B cell (primary cell): Measurements from ENCODE around the gene TYSND1. TPM values are rescaled to one million over a fixed set of nuclear protein-coding genes. Genes with fewer than 3 reads are reported as not detected.

ENCODE experiments used
- ATAC-seq: fragments of 200-7000 bp; cut with Tn5 transposase; one replicate; pipeline ENCODE4 v1.10.0; 2021; ENCODE audit warnings: low read depth, mild to moderate bottlenecking, moderate number of reproducible peaks, moderate library complexity
- CTCF ChIA-PET: fragments of 350-600 bp; sonication (Branson Sonifier 250); formaldehyde crosslinking; loops from one replicate; lab custom pipeline; 2021; ENCODE audit warnings: antibody characterized with exemption, inconsistent platforms; lab: Charles Lee
- POLR2A ChIA-PET: fragments of 350-600 bp; sonication (Branson Sonifier 250); formaldehyde crosslinking; loops from one replicate; lab custom pipeline; 2021; ENCODE audit warnings: antibody characterized with exemption; lab: Charles Lee
- DNase-seq: peaks from one replicate; pipeline ENCODE4 v3.0.0; 2013
- H2AFZ ChIP-seq: 2 replicates; pipeline ENCODE4 v1.6.1; 2012; ENCODE audit warnings: mild to moderate bottlenecking, low read depth, low read length; ENCODE audit not compliant: insufficient read depth, poor library complexity, severe bottlenecking
- H3K27ac ChIP-seq, 2 donors: 1 replicate in 1 of 2; 2 replicates in 1 of 2; pipeline ENCODE4 v1.5.1; 2012 to 2013; ENCODE audit warnings: low read length in 2 of 2, mild to moderate bottlenecking in 2 of 2, moderate library complexity in 1 of 2
- H3K27me3 ChIP-seq, 4 experiments: fragments of 200-600 bp in 1 of 4; sonication (generic) in 1 of 4; replicated peaks in 1 of 4; 1 replicate in 2 of 4; 2 replicates in 2 of 4; pipeline versions ENCODE4 v1.6.1 to v1.7.0; 2013 to 2016; ENCODE audit warnings: low read length in 3 of 4, mild to moderate bottlenecking in 2 of 4, mixed read lengths in 1 of 4, moderate library complexity in 1 of 4; ENCODE audit not compliant: insufficient read depth in 4 of 4, control insufficient read depth in 3 of 4; ENCODE audit errors: control extremely low read depth in 1 of 4
- H3K36me3 ChIP-seq, 2 experiments: replicated peaks in 1 of 2; 1 replicate in 1 of 2; 2 replicates in 1 of 2; pipeline versions ENCODE4 v1.6.1 to v1.7.1; 2013; ENCODE audit warnings: low read length in 1 of 2; ENCODE audit not compliant: insufficient read depth in 2 of 2, control insufficient read depth in 1 of 2; ENCODE audit errors: control extremely low read depth in 1 of 2, extremely low read depth in 1 of 2
- H3K4me1 ChIP-seq, 2 donors: fragments of 200-600 bp in 1 of 2; sonication (generic) in 1 of 2; 1 replicate in 1 of 2; 2 replicates in 1 of 2; pipeline versions ENCODE4 v1.5.1 to v1.6.1; 2013 to 2017; ENCODE audit warnings: low read length in 2 of 2; ENCODE audit not compliant: control insufficient read depth in 2 of 2, insufficient read depth in 2 of 2
- H3K4me2 ChIP-seq: replicated peaks from 2 replicates; pipeline ENCODE3; 2012; ENCODE audit warnings: mild to moderate bottlenecking, low read depth, low read length; ENCODE audit not compliant: poor library complexity, severe bottlenecking
- H3K4me3 ChIP-seq, 5 experiments: fragments of 200-600 bp in 1 of 5; sonication (generic) in 1 of 5; 1 replicate in 3 of 5; 2 replicates in 2 of 5; pipeline versions ENCODE4 v1.5.1 to v1.7.0; 2011 to 2016; ENCODE audit warnings: low read length in 4 of 5, mild to moderate bottlenecking in 4 of 5, low read depth in 2 of 5, control low read depth in 1 of 5, moderate library complexity in 1 of 5; ENCODE audit not compliant: insufficient read depth in 1 of 5; ENCODE audit errors: control extremely low read depth in 1 of 5, extremely low read depth in 1 of 5
- H3K79me2 ChIP-seq: fragments of 200-600 bp; sonication (generic); one replicate; pipeline ENCODE4 v1.6.0; 2016; ENCODE audit warnings: low read length; ENCODE audit not compliant: control insufficient read depth, insufficient read depth
- H3K9ac ChIP-seq: fragments of 200-600 bp; sonication (generic); 2 replicates; pipeline ENCODE4 v1.6.1; 2017; ENCODE audit warnings: mild to moderate bottlenecking, low read length, moderate library complexity
- H3K9me3 ChIP-seq, 3 donors: one replicate each; pipeline versions ENCODE4 v1.6.1 to v1.7.1; 2013; ENCODE audit warnings: low read length in 2 of 3; ENCODE audit not compliant: control insufficient read depth in 2 of 3, insufficient read depth in 1 of 3; ENCODE audit errors: control extremely low read depth in 1 of 3
- H4K20me1 ChIP-seq: 2 replicates; pipeline ENCODE4 v1.6.0; 2012; ENCODE audit warnings: mild to moderate bottlenecking, low read length; ENCODE audit not compliant: insufficient read depth, control insufficient read depth, poor library complexity, severe bottlenecking
- H3K27ac Mint-ChIP-seq: one replicate; pipeline ENCODE4 v1.8.0; 2021; ENCODE audit warnings: mixed read lengths
- H3K27me3 Mint-ChIP-seq: one replicate; pipeline ENCODE4 v1.8.0; 2021; ENCODE audit warnings: mixed read lengths
- H3K4me1 Mint-ChIP-seq: one replicate; pipeline ENCODE4 v1.8.0; 2021; ENCODE audit warnings: mixed read lengths
- H3K4me3 Mint-ChIP-seq: one replicate; pipeline ENCODE4 v1.8.0; 2021; ENCODE audit warnings: mixed read lengths
- H3K9me3 Mint-ChIP-seq: one replicate; pipeline ENCODE4 v1.8.0; 2022; ENCODE audit warnings: mixed read lengths; ENCODE audit not compliant: insufficient read depth
- EZH2 ChIP-seq: IDR thresholded peaks from 2 replicates; pipeline ENCODE4 v1.6.1; 2012; ENCODE audit warnings: borderline replicate concordance, low read depth, mild to moderate bottlenecking, moderate library complexity, low read length; ENCODE audit not compliant: insufficient read depth, poor library complexity, severe bottlenecking
- WGBS: methylation state at CpG from one replicate; pipeline ENCODE4 v1.1.5; 2013; ENCODE audit warnings: missing lambda C conversion rate; ENCODE audit not compliant: insufficient coverage; 5-methylcytosine and 5-hydroxymethylcytosine counted together
- intact Hi-C: fragments of 100-400 bp; cut with micrococcal nuclease; formaldehyde crosslinking; loops from one replicate; pipeline ENCODE4 v1.10.0; 2022
- polyA plus RNA-seq: library from polyadenylated mRNA; depleted of rRNA; stranded (reverse); fragments of >200 nt; gene quantifications from 2 replicates; pipeline ENCODE4 v1.2.3, GENCODE V29; 2012
- total RNA-seq, 2 donors: library from RNA; stranded (reverse); fragments of 120-200 nt in 1 of 2; gene quantifications; 1 replicate in 1 of 2; 2 replicates in 1 of 2; pipeline versions ENCODE4 v1.2.3 to v1.2.4, GENCODE V29; 2013 to 2022
- TF ChIP-seq, protein P1 (sequence below): fragments of 200-600 bp; IDR thresholded peaks from one replicate; pipeline ENCODE4 v1.8.0; 2022; ENCODE audit warnings: antibody characterized with exemption, mild to moderate bottlenecking

TYSND1 gene
- total and polyA plus RNA-seq, 2 donors (not counting 1 experiment from before 2014, with no cell fraction given), result 28.0 to 34.1 TPM

DNA sequence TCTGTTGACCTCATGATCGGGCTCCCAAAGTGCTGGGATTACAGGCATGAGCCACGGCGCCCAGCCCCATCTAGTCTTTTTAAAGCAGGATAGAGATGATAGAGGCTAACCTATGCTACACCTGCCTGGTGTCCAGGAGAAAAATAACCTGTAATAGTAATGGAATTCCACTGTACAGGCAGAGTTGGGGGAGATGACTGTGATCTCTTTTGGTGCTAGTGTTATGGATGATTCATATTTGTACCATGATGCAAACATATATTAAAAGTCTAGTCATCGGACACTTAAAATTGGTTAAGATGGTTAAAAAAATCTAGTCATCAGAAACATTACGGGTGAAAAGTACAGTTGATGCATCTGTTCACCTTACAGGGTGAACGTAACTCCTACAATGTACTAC, 29.9 kb upstream of the TYSND1 start:
- peaks cover 9% of the 10 kb centered on the region for H3K4me1 Mint-ChIP-seq
- no peak overlapping the region for H3K4me3 ChIP-seq
- H3K4me1 ChIP-seq, result peaks cover 6 to 9% of the 10 kb centered on the region in 2 donors
- H3K79me2 ChIP-seq, result no peaks in the 10 kb centered on the region
- no peak overlapping the region for H3K27ac Mint-ChIP-seq
- CTCF ChIA-PET, result interaction anchor here (1.0 kb wide), 1 partner anchor 30 kb away, joined by 3 read pairs; the partner anchor contains the start of gene TYSND1
- no peak overlapping the region for H3K9ac ChIP-seq
- no peak overlapping the region for H2AFZ ChIP-seq
- TF ChIP-seq EZH2, result no peak
- TF ChIP-seq, protein P1, sequence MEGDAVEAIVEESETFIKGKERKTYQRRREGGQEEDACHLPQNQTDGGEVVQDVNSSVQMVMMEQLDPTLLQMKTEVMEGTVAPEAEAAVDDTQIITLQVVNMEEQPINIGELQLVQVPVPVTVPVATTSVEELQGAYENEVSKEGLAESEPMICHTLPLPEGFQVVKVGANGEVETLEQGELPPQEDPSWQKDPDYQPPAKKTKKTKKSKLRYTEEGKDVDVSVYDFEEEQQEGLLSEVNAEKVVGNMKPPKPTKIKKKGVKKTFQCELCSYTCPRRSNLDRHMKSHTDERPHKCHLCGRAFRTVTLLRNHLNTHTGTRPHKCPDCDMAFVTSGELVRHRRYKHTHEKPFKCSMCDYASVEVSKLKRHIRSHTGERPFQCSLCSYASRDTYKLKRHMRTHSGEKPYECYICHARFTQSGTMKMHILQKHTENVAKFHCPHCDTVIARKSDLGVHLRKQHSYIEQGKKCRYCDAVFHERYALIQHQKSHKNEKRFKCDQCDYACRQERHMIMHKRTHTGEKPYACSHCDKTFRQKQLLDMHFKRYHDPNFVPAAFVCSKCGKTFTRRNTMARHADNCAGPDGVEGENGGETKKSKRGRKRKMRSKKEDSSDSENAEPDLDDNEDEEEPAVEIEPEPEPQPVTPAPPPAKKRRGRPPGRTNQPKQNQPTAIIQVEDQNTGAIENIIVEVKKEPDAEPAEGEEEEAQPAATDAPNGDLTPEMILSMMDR, result no peak
- POLR2A ChIA-PET, result interaction anchor here (0.6 kb wide), 1 partner anchor 188 kb away, joined by 3 read pairs; no protein-coding TSS in a partner anchor
- ATAC-seq (no peak), DNase-seq (no peak)
- no peak overlapping the region for H3K4me2 ChIP-seq
- H3K27ac ChIP-seq, result no peak overlapping the region
- H4K20me1 ChIP-seq, result no peaks in the 10 kb centered on the region
- H3K27me3 ChIP-seq, result peaks cover 0 to 12% (median 4%) of the 10 kb centered on the region in 4 experiments
- H3K27me3 Mint-ChIP-seq, result peaks cover 11% of the 10 kb centered on the region
- H3K9me3 Mint-ChIP-seq, result no peaks in the 10 kb centered on the region
- WGBS, result 50% methylated on average over 2 of the region's 6 CpGs
- peaks cover 0 to 2% (median 0%) of the 10 kb centered on the region in 3 donors for H3K9me3 ChIP-seq
- intact Hi-C loops, result no loop called here
- H3K4me3 Mint-ChIP-seq, result no peak overlapping the region
- no peaks in the 10 kb centered on the region for H3K36me3 ChIP-seq

DNA sequence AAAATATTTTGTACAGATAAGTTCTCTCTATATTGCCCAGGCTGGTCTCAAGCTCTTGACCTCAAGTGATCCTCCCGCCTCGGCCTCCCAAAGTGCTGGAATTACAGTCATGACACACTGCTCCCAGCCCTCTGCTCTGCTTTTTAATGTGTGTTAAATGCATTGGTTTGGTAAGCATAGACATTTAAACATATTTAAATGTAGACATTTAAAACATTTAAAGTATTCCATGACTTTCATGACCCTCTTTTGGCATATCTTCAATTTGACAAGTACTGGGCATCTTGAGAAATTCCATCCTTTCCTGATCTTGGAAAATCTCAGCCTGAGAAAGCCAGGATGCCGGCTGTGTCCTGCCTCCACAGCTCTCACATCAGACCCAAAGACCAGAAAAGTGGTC, 29.0 kb upstream of the TYSND1 start:
- peaks cover 6% of the 10 kb centered on the region for H3K27me3 Mint-ChIP-seq
- no peak overlapping the region for H3K27ac Mint-ChIP-seq
- Histone ChIP-seq H3K4me1 (peaks cover 6 to 15% of the 10 kb centered on the region in 2 donors), H2AFZ (no peak overlapping the region), H3K9me3 (peaks cover 0 to 2% (median 0%) of the 10 kb centered on the region in 3 donors), H3K4me2 (no peak overlapping the region), H3K27me3 (peaks cover 0 to 7% (median 4%) of the 10 kb centered on the region in 4 experiments), H3K79me2 (peaks cover 3% of the 10 kb centered on the region), H3K4me3 (no peak overlapping the region), H3K36me3 (no peaks in the 10 kb centered on the region), H4K20me1 (no peaks in the 10 kb centered on the region), H3K9ac (no peak overlapping the region), H3K27ac (no peak overlapping the region)
- DNase-seq (no peak), ATAC-seq (no peak)
- peaks cover 14% of the 10 kb centered on the region for H3K4me1 Mint-ChIP-seq
- H3K9me3 Mint-ChIP-seq, result no peaks in the 10 kb centered on the region
- WGBS, result 100% methylated on average over 1 of the region's 3 CpGs
- no peak overlapping the region for H3K4me3 Mint-ChIP-seq
- intact Hi-C loops, result no loop called here
- ChIA-PET POLR2A (interaction anchor here (0.6 kb wide), 1 partner anchor 189 kb away, joined by 3 read pairs; no protein-coding TSS in a partner anchor), CTCF (interaction anchor here (1.5 kb wide), 1 partner anchor 31 kb away, joined by 3 read pairs; no protein-coding TSS in a partner anchor)
- TF ChIP-seq, protein P1, result no peak
- no peak for TF ChIP-seq EZH2
